ENCODE data around the gene DIO1. TPM values are rescaled to one million over a fixed set of nuclear protein-coding genes. Genes with fewer than 3 reads are reported as not detected.

The DIO1 gene
- total RNA-seq, 1 experiment from 2014 or later = not detected

DNA sequence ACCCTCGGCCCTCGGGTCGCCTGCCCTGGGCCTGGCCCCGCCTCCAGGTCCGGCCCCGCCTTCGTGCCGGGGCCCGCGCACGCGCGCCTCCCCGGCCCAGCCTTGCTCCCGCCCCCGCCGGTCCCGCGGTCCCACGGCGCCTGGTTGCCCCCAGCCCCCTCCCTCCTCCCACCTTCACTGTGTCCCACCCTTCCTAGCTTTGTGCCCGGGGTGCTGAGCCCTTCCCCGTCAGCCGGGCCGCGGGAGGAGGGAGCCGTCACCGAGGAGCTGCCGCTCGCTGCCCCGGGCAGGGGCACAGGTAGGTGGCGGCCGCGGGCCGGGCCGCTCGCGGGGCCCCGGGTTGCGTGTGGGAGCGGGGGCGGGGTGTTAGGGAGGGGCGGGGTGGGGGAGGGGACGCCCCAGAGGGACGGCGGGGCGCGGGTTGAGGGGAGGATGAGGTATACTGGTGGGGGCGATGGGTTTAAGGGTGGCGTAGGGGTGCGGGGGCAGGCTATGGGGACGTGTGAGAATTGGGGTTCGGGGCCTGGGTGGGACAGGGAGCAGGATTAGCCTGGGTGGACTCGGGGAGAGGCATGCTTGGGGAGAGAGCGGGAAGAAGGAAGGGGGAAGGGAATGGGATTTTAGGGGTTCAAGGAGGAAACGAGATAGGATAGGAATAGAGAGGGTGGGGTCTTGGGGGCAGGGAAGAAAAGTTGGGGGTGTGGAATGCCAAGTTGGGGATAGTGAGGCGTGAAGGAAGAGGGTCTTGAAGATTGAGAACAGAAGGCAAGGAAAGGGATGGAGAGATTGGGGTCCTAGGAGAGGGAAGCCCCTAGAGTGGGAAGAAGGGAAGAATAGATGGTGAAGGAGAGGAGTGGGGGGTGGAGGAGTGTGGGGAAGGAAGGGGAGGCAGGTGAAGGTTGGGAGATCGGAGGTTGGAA, 52.5 kb downstream of the DIO1 start, which contains the start of gene LRRC42:
TSS of gene LRRC42 (plus strand) at position 99 of the 920 bp plus-strand sequence. CDS start 5,650 bp downstream, outside the sequence.
- DNase-seq = no peak
- Histone ChIP-seq H3K9me3 (no peaks in the 10 kb centered on the region), H3K27me3 (no peaks in the 10 kb centered on the region), H3K36me3 (peaks cover 24% of the 10 kb centered on the region), H3K4me3 (peak within 1 kb of the TSS; percentile 97)

DNA sequence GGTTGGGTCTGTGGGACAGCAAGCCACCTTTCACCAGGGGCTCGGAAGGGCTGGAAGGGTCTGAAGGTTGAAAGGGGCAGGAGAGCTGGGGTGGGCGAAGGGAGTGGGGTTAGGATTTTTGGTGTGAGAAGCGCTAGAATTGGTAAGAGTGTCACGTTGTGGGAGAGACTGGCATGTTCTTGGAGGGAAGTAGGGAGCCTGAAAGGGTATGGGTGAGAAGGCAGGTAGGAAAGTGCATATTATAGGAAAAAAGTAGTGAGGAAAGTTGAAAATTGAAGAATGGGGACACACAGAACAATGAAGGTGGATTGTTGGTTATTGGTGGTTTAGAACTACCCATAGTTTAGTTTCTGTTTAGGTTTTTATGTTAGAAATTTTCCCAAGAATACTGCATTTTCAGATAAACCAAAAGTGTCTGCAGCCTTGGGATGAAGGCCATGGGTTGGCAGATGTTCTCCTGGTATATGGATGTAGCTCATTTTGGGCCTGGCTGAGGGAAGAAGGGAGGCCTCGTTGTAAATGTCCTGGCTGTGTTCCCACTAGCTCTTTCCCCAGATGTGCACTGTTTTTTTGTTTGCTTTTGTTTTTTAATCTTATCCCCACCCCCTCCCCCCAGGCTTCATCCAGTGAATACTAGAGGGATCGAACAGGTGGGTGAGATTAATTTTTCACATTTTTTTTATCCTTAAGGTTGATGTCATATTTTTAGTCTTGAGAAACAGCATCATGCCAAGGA, 53.4 kb downstream of the DIO1 start:
- H3K4me3 ChIP-seq = peak overlapping the region; percentile 97
- peaks cover 31% of the 10 kb centered on the region for H3K36me3 ChIP-seq
- no peak for DNase-seq
- no peaks in the 10 kb centered on the region for H3K9me3 ChIP-seq
- no peaks in the 10 kb centered on the region for H3K27me3 ChIP-seq

DNA sequence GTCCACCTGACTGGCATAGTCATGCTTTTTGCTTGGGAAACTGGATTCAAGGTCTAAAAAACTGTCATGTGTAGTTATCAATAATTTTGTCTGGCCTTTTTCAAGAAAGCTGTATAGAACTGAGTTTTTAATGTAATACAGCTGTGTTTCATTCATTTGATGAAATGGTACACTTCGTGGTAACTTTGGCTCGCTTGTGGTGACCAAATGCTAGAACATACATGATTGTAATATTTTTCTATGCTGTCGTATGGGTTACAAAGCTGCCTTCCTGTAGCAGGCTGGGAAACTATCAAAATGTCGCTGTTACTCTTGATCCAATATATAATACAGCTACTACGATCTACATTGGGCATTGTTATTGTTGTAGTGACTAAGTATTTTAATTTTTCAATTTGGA, 54.3 kb downstream of the DIO1 start:
- H3K4me3 ChIP-seq = no peak overlapping the region
- no peaks in the 10 kb centered on the region for H3K9me3 ChIP-seq
- DNase-seq = no peak
- H3K36me3 ChIP-seq = peaks cover 40% of the 10 kb centered on the region
- no peaks in the 10 kb centered on the region for H3K27me3 ChIP-seq

DNA sequence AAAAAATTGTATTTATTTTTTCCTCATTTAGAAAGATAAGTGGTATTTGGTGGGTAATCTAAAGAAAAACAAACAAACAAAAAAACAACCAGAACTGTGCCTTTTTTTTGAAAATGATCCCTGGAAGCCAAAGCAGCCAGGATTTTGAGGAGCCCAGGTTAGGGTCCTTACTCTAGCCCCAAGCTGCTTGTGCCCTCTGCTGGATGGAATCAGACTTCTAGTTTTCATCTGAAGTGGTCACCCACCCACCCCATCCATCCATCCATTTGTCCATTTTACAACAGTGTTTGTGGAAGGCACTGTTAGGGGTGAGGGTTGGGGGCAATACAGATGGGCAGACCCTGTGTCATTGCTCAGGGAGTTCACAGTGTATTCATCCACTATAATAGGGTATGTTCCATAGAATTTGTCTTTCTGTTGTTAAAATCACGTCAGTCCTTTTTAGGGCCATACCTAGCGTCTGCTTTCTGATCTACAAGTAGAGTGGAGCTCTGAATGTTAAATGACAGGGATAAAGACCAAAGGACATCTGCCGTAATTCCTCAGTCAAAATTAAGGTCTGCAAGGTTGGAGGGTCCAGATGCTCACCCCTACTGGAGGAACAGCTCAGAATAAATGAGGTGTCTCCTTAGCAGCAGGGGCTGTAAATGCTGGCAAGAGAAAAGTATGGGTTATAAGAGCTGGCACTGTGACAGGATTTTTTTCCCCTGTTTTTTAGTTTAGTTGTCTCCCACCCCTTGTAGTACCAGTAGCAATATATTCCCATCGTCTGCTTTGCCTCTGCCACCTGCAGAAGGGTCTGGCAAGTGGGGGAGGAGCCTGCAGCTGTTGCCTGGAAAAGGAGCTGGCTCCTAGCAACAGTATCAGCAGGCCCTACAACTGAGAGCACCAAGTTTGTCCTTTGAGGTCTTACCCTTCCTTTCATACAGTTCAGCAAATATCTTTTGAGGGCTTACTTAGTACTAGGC, 55.3 kb downstream of the DIO1 start:
- Histone ChIP-seq H3K36me3 (peaks cover 47% of the 10 kb centered on the region), H3K27me3 (no peaks in the 10 kb centered on the region), H3K4me3 (no peak overlapping the region), H3K9me3 (no peaks in the 10 kb centered on the region)
- DNase-seq = peak; percentile 17

DNA sequence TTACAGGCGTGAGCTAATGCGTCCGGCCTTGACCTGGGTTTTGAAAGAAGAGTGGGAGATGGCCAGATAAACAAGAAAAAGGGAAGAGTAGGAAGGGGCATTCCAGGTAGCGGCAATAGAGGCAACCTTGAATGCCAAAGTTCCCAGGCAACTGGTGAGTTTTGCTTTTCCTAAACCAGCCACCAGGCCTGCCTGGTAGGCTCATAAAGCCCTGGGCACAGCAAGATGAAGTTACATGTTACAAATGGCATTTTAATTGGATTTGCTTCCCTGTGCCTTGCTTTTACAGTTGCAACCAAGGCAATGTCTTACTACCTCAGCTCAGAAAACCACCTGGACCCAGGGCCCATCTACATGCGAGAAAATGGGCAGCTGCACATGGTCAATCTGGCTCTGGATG, 57.7 kb downstream of the DIO1 start:
- peaks cover 59% of the 10 kb centered on the region for H3K36me3 ChIP-seq
- no peak overlapping the region for H3K4me3 ChIP-seq
- no peaks in the 10 kb centered on the region for H3K9me3 ChIP-seq
- no peak for DNase-seq
- H3K27me3 ChIP-seq = no peaks in the 10 kb centered on the region

DNA sequence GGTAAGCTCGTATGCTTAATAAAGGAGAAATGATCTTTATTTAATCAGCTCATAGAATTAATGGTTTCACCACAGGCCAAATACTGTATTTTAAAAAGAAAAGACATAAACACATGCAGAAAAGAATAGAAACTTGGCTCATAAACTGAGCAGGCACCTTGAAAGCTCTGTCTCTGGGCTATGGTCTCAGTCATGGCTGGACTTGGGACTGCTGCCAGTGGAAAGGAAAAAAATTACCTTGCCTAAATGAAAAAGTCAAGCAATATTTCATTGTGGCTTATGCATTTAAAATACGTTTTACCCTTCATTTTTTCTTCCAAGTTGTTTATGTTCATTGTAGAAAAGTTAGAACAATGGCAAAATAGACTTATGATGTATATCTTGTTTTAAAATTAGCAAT, 60.1 kb downstream of the DIO1 start:
- H3K27me3 ChIP-seq = no peaks in the 10 kb centered on the region
- H3K9me3 ChIP-seq = no peaks in the 10 kb centered on the region
- H3K36me3 ChIP-seq = peaks cover 66% of the 10 kb centered on the region
- no peak for DNase-seq
- no peak overlapping the region for H3K4me3 ChIP-seq

DNA sequence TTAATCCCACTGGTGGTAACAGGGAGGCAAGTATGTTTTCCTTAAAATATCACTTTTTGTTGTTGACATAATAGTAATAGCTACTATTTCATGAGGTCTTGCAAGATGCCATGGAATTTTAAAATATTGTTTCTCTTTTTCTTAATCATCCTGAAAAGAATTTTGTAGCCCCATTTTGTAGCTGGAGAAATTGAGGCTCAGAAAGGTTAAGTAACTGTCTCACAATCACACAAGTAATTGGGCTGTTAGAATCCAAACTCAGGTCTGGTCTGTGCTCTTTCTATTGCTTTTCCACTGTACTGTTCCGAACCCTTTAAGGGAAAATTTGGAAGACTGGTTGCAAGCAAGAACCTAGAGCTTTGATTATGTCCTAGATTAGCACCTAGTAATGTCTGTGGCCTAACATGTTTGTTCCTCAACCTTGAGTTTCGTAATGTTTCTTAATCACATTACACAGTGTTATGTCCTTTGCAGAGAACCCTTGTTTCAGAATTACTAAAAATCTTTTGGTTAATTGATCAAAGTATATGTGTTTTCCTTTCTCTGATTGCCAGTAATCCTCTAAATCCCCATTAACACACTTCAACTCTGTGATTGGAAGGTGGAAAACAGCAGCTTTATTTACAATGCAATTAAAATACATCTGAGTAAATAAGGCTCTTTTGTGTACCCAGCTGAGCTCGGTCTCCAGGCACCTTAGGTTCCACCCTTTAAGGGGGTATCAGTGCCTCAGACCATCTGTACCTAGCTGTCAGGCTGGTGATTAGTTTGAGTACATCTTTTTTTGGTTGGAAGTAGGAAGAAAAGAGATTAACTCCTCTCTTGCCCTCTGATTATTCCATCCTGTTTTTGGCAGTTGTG, 62.6 kb downstream of the DIO1 start:
- no peak for DNase-seq
- no peaks in the 10 kb centered on the region for H3K27me3 ChIP-seq
- H3K36me3 ChIP-seq = peaks cover 82% of the 10 kb centered on the region
- H3K4me3 ChIP-seq = no peak overlapping the region
- no peaks in the 10 kb centered on the region for H3K9me3 ChIP-seq

DNA sequence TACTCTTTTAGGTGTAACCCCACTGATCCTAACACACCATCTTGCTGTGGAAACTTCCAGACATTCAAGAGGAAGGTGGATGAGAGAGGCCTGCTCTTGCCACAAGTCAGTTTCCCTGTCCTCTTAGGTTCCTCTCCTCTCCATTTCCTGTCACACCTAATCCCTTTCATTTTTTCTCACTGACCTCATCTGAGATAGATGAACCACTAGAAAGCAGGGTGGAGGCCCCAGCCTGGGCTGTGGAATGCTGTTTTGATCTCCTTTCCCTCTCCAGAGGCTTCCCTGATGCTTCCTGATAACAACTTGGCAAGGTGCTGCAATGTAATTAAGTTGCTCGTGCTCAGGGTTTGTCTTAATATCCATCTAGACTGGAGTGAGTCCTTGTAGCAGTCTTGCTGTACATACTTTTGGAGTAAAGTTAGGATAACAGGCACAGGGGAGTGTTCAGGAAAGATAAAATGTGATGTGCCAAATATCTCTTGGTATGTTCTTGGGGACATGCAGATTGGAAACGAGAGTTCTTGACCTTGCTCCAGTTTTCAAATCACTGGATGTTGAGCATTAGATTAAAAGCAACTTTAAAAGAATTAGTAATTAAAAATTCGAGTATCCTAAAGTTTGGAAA, 63.3 kb downstream of the DIO1 start:
- peaks cover 83% of the 10 kb centered on the region for H3K36me3 ChIP-seq
- H3K9me3 ChIP-seq = no peaks in the 10 kb centered on the region
- no peak overlapping the region for H3K4me3 ChIP-seq
- peak; percentile 46 for DNase-seq
- no peaks in the 10 kb centered on the region for H3K27me3 ChIP-seq

DNA sequence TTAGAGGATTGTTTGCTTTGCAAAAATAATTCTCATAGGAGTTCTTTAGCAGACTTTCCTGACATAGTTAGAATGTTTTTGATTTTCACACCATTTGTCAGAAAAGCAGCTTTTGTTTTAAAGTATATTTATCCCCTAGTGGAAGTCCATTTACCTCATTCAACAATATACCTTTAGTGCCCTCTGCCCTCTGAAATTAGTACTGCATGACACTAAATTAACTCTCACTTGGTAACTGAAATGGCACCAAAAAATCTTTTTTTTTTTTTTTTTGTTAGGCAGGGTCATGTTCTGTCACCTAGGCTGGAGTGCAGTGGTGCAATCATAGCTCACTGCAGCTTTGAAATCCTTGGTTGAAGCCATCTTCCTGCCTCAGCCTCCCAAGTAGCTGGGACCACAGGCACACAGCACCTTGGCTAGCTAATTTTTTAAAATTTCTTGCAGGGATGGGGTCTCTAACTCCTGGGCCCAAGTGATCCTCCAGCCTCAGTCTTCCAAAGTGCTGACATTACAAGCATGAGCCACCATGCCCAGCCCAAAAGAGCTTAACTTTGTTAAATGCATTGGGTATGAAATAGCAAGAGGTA, 65.8 kb downstream of the DIO1 start:
- H3K36me3 ChIP-seq = peaks cover 66% of the 10 kb centered on the region
- no peaks in the 10 kb centered on the region for H3K9me3 ChIP-seq
- no peak for DNase-seq

More for the DNA sequence above, 65.8 kb downstream of the DIO1 start:
- Histone ChIP-seq H3K27me3 (no peaks in the 10 kb centered on the region), H3K4me3 (no peak overlapping the region)

Other genes starting within 250 kb of the DIO1 start
- gene GLIS1, start 155.0 kb upstream of the DIO1 start, total RNA-seq (2014; rRNA removed; shearing (Covaris generic); ENCODE audit: low replicate concordance) = 1.4 TPM in 1 of 2 replicates, not detected in the other
- gene NDC1, start 55.9 kb upstream of the DIO1 start, total RNA-seq (2014; rRNA removed; shearing (Covaris generic); ENCODE audit: low replicate concordance) = 79.8 and 83.6 TPM in 2 replicates
- 15.2 and 20.3 TPM in 2 replicates for gene YIPF1, start 4.4 kb upstream of the DIO1 start, total RNA-seq (2014; rRNA removed; shearing (Covaris generic); ENCODE audit: low replicate concordance)
- gene IFT25, start 51.5 kb downstream of the DIO1 start, total RNA-seq (2014; rRNA removed; shearing (Covaris generic); ENCODE audit: low replicate concordance) = 31.5 and 54.1 TPM in 2 replicates
- 78.4 and 79.6 TPM in 2 replicates for gene LRRC42, start 52.2 kb downstream of the DIO1 start, total RNA-seq (2014; rRNA removed; shearing (Covaris generic); ENCODE audit: low replicate concordance)
- gene LDLRAD1, start 124.0 kb downstream of the DIO1 start, total RNA-seq (2014; rRNA removed; shearing (Covaris generic); ENCODE audit: low replicate concordance) = not detected in 2 replicates
- gene TMEM59, start 159.0 kb downstream of the DIO1 start, total RNA-seq (2014; rRNA removed; shearing (Covaris generic); ENCODE audit: low replicate concordance) = 198 and 209 TPM in 2 replicates
- gene TCEANC2, start 159.4 kb downstream of the DIO1 start, total RNA-seq (2014; rRNA removed; shearing (Covaris generic); ENCODE audit: low replicate concordance) = 3.0 and 3.7 TPM in 2 replicates

All from MG63 (cell line).